ENCODE data around the gene NUP62CL. TPM values are rescaled to one million over a fixed set of nuclear protein-coding genes. Genes with fewer than 3 reads are reported as not detected.

Gene NUP62CL
- total and polyA plus RNA-seq, 2 of the 13 experiments (the other 11 are each of a cell fraction or from before 2014, with no cell fraction given), result 4.2 to 5.8 TPM

DNA sequence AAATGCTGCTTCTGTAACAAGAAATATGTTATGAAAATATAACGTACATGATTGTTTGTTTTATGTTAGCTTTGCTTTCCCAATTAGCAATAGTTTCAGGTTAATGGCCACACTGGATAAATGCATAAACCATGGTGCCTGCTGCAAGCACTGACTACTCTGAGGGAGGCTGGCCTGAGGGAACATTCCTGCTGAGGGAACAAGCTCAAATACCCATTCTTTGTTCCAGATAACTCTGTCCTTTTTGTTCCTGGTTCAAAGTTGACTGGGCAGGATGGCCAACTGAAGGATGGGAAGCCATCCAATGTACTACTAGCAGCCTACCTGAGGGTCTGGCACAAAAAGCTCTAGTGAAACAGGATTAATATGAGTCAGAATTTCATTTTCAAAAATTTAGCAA lies 37.5 kb downstream of the NUP62CL start:
- no peak overlapping the region for H3K4me3 ChIP-seq (replicated peaks in 1 of 3; ENCODE audit: insufficient read depth in 1 of 3, low read depth in 2 of 3, low read length in 3 of 3)
- in situ Hi-C loops (cut with HindIII; ENCODE audit: extremely low pct_ligation_motif_present, low pct_unique_long_range_greater_than_20kb), result no loop called here
- DNase-seq (ENCODE audit: low spot score) (no peak), FAIRE-seq (no peak), ATAC-seq (no peak)
- TF ChIP-seq, protein P1, sequence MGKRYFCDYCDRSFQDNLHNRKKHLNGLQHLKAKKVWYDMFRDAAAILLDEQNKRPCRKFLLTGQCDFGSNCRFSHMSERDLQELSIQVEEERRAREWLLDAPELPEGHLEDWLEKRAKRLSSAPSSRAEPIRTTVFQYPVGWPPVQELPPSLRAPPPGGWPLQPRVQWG (CRISPR knock-in tag; IDR thresholded peaks at IDR 0.05; ENCODE audit: borderline replicate concordance, low read depth), result no peak
- no peak for TF ChIP-seq KAT8 (CRISPR knock-in tag; IDR thresholded peaks at IDR 0.05)
- no peaks in the 10 kb centered on the region for H3K79me2 ChIP-seq (ENCODE audit: insufficient read depth, low read length)
- H3K27ac ChIP-seq (ENCODE audit: extremely low read length, insufficient read depth, low read length), result no peak overlapping the region
- WGBS (ENCODE audit: low lambda C conversion rate), result 100% methylated on average over 1 of the region's 1 CpG
- H3K36me3 ChIP-seq (replicated peaks in 1 of 2; ENCODE audit: control insufficient read depth in 1 of 2, insufficient read depth in 2 of 2, low read length in 2 of 2), result no peaks in the 10 kb centered on the region
- ChIA-PET POLR2A (no interaction called here), CTCF (ENCODE audit: low intra/inter-chr PET ratio, low total read pairs) (no interaction called here)
- no peaks in the 10 kb centered on the region for H3K9me3 ChIP-seq (ENCODE audit: low read length)
- intact Hi-C loops (cut with micrococcal nuclease; ENCODE audit: unreplicated experiment), result no loop called here
- no peaks in the 10 kb centered on the region for H3K27me3 ChIP-seq (ENCODE audit: control insufficient read depth in 1 of 2, insufficient read depth in 2 of 2, low read length in 2 of 2)
- H3K9ac ChIP-seq (ENCODE audit: insufficient read depth, low read depth, low read length), result no peak overlapping the region
- BruUV-seq (replicated peaks), result no TSS peak
- H4K20me1 ChIP-seq (ENCODE audit: insufficient read depth, low read length), result no peaks in the 10 kb centered on the region
- H3K4me1 ChIP-seq (ENCODE audit: insufficient read depth, low read length), result no peaks in the 10 kb centered on the region
- H3K4me2 ChIP-seq (ENCODE audit: low read depth, low read length), result no peak overlapping the region
- no peak overlapping the region for H2AFZ ChIP-seq (ENCODE audit: low read length)

DNA sequence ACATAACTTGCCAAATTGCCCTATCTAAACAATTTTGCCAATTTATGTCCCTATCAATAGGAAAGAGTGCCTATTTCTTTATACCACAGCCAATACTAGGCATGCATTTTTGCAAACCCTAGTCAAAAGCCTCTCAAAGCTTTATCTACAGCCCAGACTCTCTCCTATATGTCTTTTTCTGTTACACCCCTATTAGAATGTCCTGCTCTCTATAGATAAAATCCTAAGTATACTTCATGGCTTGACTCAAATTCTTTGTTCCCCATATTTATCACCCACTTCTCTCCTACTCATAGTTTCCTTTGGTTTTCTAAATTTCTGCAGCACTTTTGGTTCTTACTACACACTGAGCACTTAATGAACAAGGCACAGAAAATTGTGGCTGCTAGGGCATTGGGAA lies 38.0 kb downstream of the NUP62CL start:
- FAIRE-seq (no peak), ATAC-seq (no peak), DNase-seq (ENCODE audit: low spot score) (no peak)
- POLR2A ChIA-PET, result no interaction called here
- CTCF ChIA-PET (ENCODE audit: low intra/inter-chr PET ratio, low total read pairs), result no interaction called here
- BruUV-seq (replicated peaks), result no TSS peak
- Histone ChIP-seq H3K4me2 (ENCODE audit: low read depth, low read length) (no peak overlapping the region), H3K27me3 (ENCODE audit: control insufficient read depth in 1 of 2, insufficient read depth in 2 of 2, low read length in 2 of 2) (no peaks in the 10 kb centered on the region), H3K79me2 (ENCODE audit: insufficient read depth, low read length) (no peaks in the 10 kb centered on the region), H4K20me1 (ENCODE audit: insufficient read depth, low read length) (no peaks in the 10 kb centered on the region), H3K9ac (ENCODE audit: insufficient read depth, low read depth, low read length) (no peak overlapping the region), H3K27ac (ENCODE audit: extremely low read length, insufficient read depth, low read length) (no peak overlapping the region), H3K4me3 (replicated peaks in 1 of 3; ENCODE audit: insufficient read depth in 1 of 3, low read depth in 2 of 3, low read length in 3 of 3) (no peak overlapping the region), H2AFZ (ENCODE audit: low read length) (no peak overlapping the region), H3K36me3 (replicated peaks in 1 of 2; ENCODE audit: control insufficient read depth in 1 of 2, insufficient read depth in 2 of 2, low read length in 2 of 2) (no peaks in the 10 kb centered on the region), H3K4me1 (ENCODE audit: insufficient read depth, low read length) (no peaks in the 10 kb centered on the region), H3K9me3 (ENCODE audit: low read length) (no peaks in the 10 kb centered on the region)
- TF ChIP-seq KDM1A (CRISPR knock-in tag; IDR thresholded peaks at IDR 0.05) (no peak), ZNF24 (IDR thresholded peaks at IDR 0.05) (no peak), ZNF644 (CRISPR knock-in tag; IDR thresholded peaks at IDR 0.05; ENCODE audit: low read depth) (no peak), CBX1 (IDR thresholded peaks at IDR 0.05; ENCODE audit: low read depth) (no peak), ZNF737 (CRISPR knock-in tag; IDR thresholded peaks at IDR 0.05; ENCODE audit: borderline replicate concordance) (no peak), CENPX (CRISPR knock-in tag; IDR thresholded peaks at IDR 0.05) (no peak), ZNF510 (CRISPR knock-in tag; IDR thresholded peaks at IDR 0.05; ENCODE audit: low read depth) (no peak), ZSCAN30 (CRISPR knock-in tag; IDR thresholded peaks at IDR 0.05) (no peak), NFKB2 (CRISPR knock-in tag; IDR thresholded peaks at IDR 0.05; ENCODE audit: borderline replicate concordance) (no peak), PRPF4 (IDR thresholded peaks at IDR 0.05; ENCODE audit: low read depth, low read length, poor library complexity, severe bottlenecking) (no peak), RBFOX2 (IDR thresholded peaks at IDR 0.05; ENCODE audit: low read depth, low read length) (no peak), ZNF703 (CRISPR knock-in tag; IDR thresholded peaks at IDR 0.05; ENCODE audit: borderline replicate concordance) (no peak), ZFX (CRISPR knock-in tag; IDR thresholded peaks at IDR 0.05; ENCODE audit: low read depth) (no peak)
- TF ChIP-seq, protein P2, sequence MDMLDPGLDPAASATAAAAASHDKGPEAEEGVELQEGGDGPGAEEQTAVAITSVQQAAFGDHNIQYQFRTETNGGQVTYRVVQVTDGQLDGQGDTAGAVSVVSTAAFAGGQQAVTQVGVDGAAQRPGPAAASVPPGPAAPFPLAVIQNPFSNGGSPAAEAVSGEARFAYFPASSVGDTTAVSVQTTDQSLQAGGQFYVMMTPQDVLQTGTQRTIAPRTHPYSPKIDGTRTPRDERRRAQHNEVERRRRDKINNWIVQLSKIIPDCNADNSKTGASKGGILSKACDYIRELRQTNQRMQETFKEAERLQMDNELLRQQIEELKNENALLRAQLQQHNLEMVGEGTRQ (IDR thresholded peaks at IDR 0.05; ENCODE audit: low read depth, low read length), result no peak
- TF ChIP-seq, protein P2 (CRISPR knock-in tag; IDR thresholded peaks at IDR 0.05; ENCODE audit: borderline replicate concordance), result no peak
- in situ Hi-C loops (cut with HindIII; ENCODE audit: extremely low pct_ligation_motif_present, low pct_unique_long_range_greater_than_20kb), result no loop called here
- intact Hi-C loops (cut with micrococcal nuclease; ENCODE audit: unreplicated experiment), result no loop called here

All from HepG2 (cell line).